K562 (cell line): ENCODE data around the gene ZNF488. TPM values are rescaled to one million over a fixed set of nuclear protein-coding genes. Genes with fewer than 3 reads are reported as not detected.

Experiments
- ATF4 ChIP-seq: fragments of 450-650 bp; formaldehyde crosslinking; IDR thresholded peaks from 2 replicates; pipeline ENCODE4 v1.4.0; 2022; ENCODE audit warnings: mild to moderate bottlenecking, moderate library complexity
- BCLAF1 ChIP-seq, 2 experiments: fragments of 450-650 bp in 1 of 2; IDR thresholded peaks; 2 replicates each; pipeline ENCODE4 v1.6.1; 2011 to 2017; ENCODE audit warnings: low read depth in 2 of 2, antibody characterized with exemption in 1 of 2, borderline replicate concordance in 1 of 2, low read length in 1 of 2, mild to moderate bottlenecking in 1 of 2, mixed read lengths in 1 of 2; ENCODE audit not compliant: control insufficient read depth in 1 of 2
- ETS2 ChIP-seq: IDR thresholded peaks from 2 replicates; pipeline ENCODE4 v1.6.1; 2016; ENCODE audit warnings: borderline replicate concordance, missing genetic modification characterization, mild to moderate bottlenecking, moderate library complexity, missing compliant biosample characterization; ENCODE audit not compliant: poor library complexity, severe bottlenecking
- NR2C2 ChIP-seq, 2 experiments: fragments of 200-800 bp in 1 of 2; sonication (Bioruptor generic) in 1 of 2; sonication (generic) in 1 of 2; formaldehyde crosslinking in 1 of 2; IDR thresholded peaks; 2 replicates each; pipeline versions ENCODE4 v1.6.1 to v1.8.0; 2016 to 2022; ENCODE audit warnings: mild to moderate bottlenecking in 1 of 2, missing compliant biosample characterization in 1 of 2, missing genetic modification characterization in 1 of 2, missing genetic modification reagents in 1 of 2
- NUFIP1 ChIP-seq: fragments of 450-650 bp; IDR thresholded peaks from 2 replicates; pipeline ENCODE4 v1.6.1; 2018; ENCODE audit not compliant: partially characterized antibody
- U2AF1 ChIP-seq: fragments of 200-400 bp; formaldehyde crosslinking; optimal IDR thresholded peaks from 2 replicates; pipeline ENCODE3; 2017; ENCODE audit warnings: mild to moderate bottlenecking, low read depth, low read length, moderate library complexity
- ZBTB8A ChIP-seq: fragments of 450-650 bp; IDR thresholded peaks from 2 replicates; pipeline ENCODE4 v1.6.1; 2018; ENCODE audit warnings: mild to moderate bottlenecking, moderate library complexity; ENCODE audit not compliant: partially characterized antibody
- ZNF224 ChIP-seq: sonication (generic); formaldehyde crosslinking; IDR thresholded peaks from 2 replicates; pipeline ENCODE4 v1.8.0; 2022; ENCODE audit warnings: mild to moderate bottlenecking, missing genetic modification reagents
- ZNF274 ChIP-seq: IDR thresholded peaks from 2 replicates; pipeline ENCODE4 v1.6.1; 2011; ENCODE audit warnings: low read depth, mild to moderate bottlenecking, low read length, moderate library complexity, borderline replicate concordance
- ZNF384 ChIP-seq: IDR thresholded peaks from 2 replicates; pipeline ENCODE4 v1.6.1; 2012; ENCODE audit warnings: low read depth, low read length, improper control_type of control experiment
- ZNF561 ChIP-seq: fragments of 450-650 bp; formaldehyde crosslinking; conservative IDR thresholded peaks from 2 replicates; pipeline ENCODE4 v1.4.0; 2020; ENCODE audit warnings: mild to moderate bottlenecking, moderate library complexity
- polyA plus RNA-seq, 8 experiments: library from polyadenylated mRNA; depleted of rRNA in 4 of 8; stranded (reverse) in 5 of 8; unstranded in 3 of 8; fragments of >200 nt; fragmentation: Nextera tagmentation in 2 of 8; fragmentation: Illumina TruSeq in 1 of 8; extraction: Ambion mirVana in 2 of 8; extraction: Trizol in 1 of 8; gene quantifications; 2 replicates each; pipeline versions ENCODE4 v1.2.1 to v1.2.3, GENCODE V29; 2011 to 2014; ENCODE audit warnings: inconsistent platforms in 1 of 8, missing spikeins in 1 of 8
- total RNA-seq, 7 experiments: library from RNA; depleted of rRNA in 6 of 7; stranded (reverse); fragments of >200 nt in 6 of 7; fragmentation: Illumina TruSeq in 2 of 7; extraction: Trizol in 2 of 7; gene quantifications; 2 replicates each; pipeline versions ENCODE4 v1.2.1 to v1.2.3, GENCODE V29; 2011 to 2021; ENCODE audit warnings: low replicate concordance in 1 of 7

ZNF488 gene
- total and polyA plus RNA-seq, 9 of the 15 experiments (the other 6 are each of a cell fraction or from before 2014, with no cell fraction given): 0.03 to 0.09 (median 0.05) TPM; not detected in 3

GRCh38 chr10:47409171-47409865 is 25.2 kb upstream of the ZNF488 start (continued):
- no peak for TF ChIP-seq ATF4 (CRISPR knock-in tag)
- no peak for TF ChIP-seq BCLAF1 (IDR thresholded peaks at IDR 0.05; ENCODE audit: borderline replicate concordance in 1 of 2, control insufficient read depth in 1 of 2, low read depth in 2 of 2, low read length in 1 of 2)
- no peak for TF ChIP-seq U2AF1
- no peak for TF ChIP-seq NR2C2 (CRISPR knock-in tag; IDR thresholded peaks at IDR 0.05)
- TF ChIP-seq NR2C2 (tag; IDR thresholded peaks at IDR 0.05): no peak
- no peak for TF ChIP-seq NUFIP1
- TF ChIP-seq ZNF274: no peak
- no peak for TF ChIP-seq ZBTB8A
- no peak for TF ChIP-seq ETS2 (tag)
- TF ChIP-seq ZNF384: no peak
- TF ChIP-seq ZNF561 (CRISPR knock-in tag): no peak
- TF ChIP-seq ZNF224 (CRISPR knock-in tag): no peak
